ENCODE data around the gene IQSEC1.

- TF ChIP-seq EZH2 (IDR thresholded peaks at IDR 0.05; ENCODE audit: borderline replicate concordance, low read depth, low read length, poor library complexity, severe bottlenecking) (no peak), CTCF (conservative IDR thresholded peaks at IDR 0.05; ENCODE audit: low read depth, low read length) (no peak)
Measured at GRCh38 chr3:12904951-12905315, 168.3 kb downstream of the IQSEC1 start.

Measured in A673 (cell line).